G401 (cell line): ENCODE measurements around the gene CACNA2D2. TPM values are rescaled to one million over a fixed set of nuclear protein-coding genes. Genes with fewer than 3 reads are reported as not detected.

Source experiments
- total RNA-seq: library from RNA; depleted of rRNA; stranded (reverse); fragments of >200 nt; shearing (Covaris generic); gene quantifications from 2 replicates; pipeline ENCODE4 v1.2.3, GENCODE V29; 2014; rRNA removed

Gene CACNA2D2
- total RNA-seq, 1 experiment from 2014 or later = 2.0 TPM

Other genes with a start within 250 kb of the CACNA2D2 start
- 68.1 and 81.8 TPM in 2 replicates for gene SEMA3B, start 234.5 kb downstream of the CACNA2D2 start, total RNA-seq
- gene LSMEM2, start 224.5 kb downstream of the CACNA2D2 start, total RNA-seq = 1.6 TPM in 1 of 2 replicates, not detected in the other
- gene IFRD2, start 211.2 kb downstream of the CACNA2D2 start, total RNA-seq = 88.7 and 97.4 TPM in 2 replicates
- 7.9 and 10.0 TPM in 2 replicates for gene HYAL3, start 204.2 kb downstream of the CACNA2D2 start, total RNA-seq
- 3.4 and 16.0 TPM in 2 replicates for gene NAA80, start 204.2 kb downstream of the CACNA2D2 start, total RNA-seq
- 15.8 and 18.4 TPM in 2 replicates for gene HYAL1, start 200.1 kb downstream of the CACNA2D2 start, total RNA-seq
- gene HYAL2, start 180.9 kb downstream of the CACNA2D2 start, total RNA-seq = 91.0 and 99.0 TPM in 2 replicates
- 45.0 and 45.4 TPM in 2 replicates for gene TUSC2, start 175.4 kb downstream of the CACNA2D2 start, total RNA-seq
- gene RASSF1, start 162.8 kb downstream of the CACNA2D2 start, total RNA-seq = 23.2 and 31.8 TPM in 2 replicates
- gene ZMYND10, start 157.9 kb downstream of the CACNA2D2 start, total RNA-seq = 10.1 TPM in 1 of 2 replicates, not detected in the other
- 26.7 and 27.3 TPM in 2 replicates for gene NPRL2, start 152.9 kb downstream of the CACNA2D2 start, total RNA-seq
- 18.3 and 31.4 TPM in 2 replicates for gene CYB561D2, start 152.8 kb downstream of the CACNA2D2 start, total RNA-seq
- gene TMEM115, start 144.1 kb downstream of the CACNA2D2 start, total RNA-seq = 35.4 and 43.1 TPM in 2 replicates
- gene C3orf18, start 64.1 kb upstream of the CACNA2D2 start, total RNA-seq = 10.8 and 15.4 TPM in 2 replicates
- 3.4 and 9.5 TPM in 2 replicates for gene HEMK1, start 65.9 kb upstream of the CACNA2D2 start, total RNA-seq
- gene CISH, start 108.1 kb upstream of the CACNA2D2 start, total RNA-seq = 1.7 and 2.2 TPM in 2 replicates
- 99.1 and 108 TPM in 2 replicates for gene MAPKAPK3, start 113.5 kb upstream of the CACNA2D2 start, total RNA-seq
- gene DOCK3, start 171.3 kb upstream of the CACNA2D2 start, total RNA-seq = 0.80 and 1.7 TPM in 2 replicates